C4-2B (cell line): ENCODE measurements around the gene HEPHL1.

Experiments used
- H3K27ac ChIP-seq: fragments of 450-650 bp; 2 replicates; pipeline ENCODE4 v1.5.1; 2017
- ZFX ChIP-seq: fragments of 450-650 bp; IDR thresholded peaks from 2 replicates; pipeline ENCODE4 v1.6.1; 2017
- TF ChIP-seq, protein P1 (sequence below): fragments of 450-650 bp; conservative IDR thresholded peaks from 2 replicates; pipeline ENCODE4 v1.5.1; 2017; ENCODE audit warnings: mild to moderate bottlenecking

HEPHL1 gene

DNA sequence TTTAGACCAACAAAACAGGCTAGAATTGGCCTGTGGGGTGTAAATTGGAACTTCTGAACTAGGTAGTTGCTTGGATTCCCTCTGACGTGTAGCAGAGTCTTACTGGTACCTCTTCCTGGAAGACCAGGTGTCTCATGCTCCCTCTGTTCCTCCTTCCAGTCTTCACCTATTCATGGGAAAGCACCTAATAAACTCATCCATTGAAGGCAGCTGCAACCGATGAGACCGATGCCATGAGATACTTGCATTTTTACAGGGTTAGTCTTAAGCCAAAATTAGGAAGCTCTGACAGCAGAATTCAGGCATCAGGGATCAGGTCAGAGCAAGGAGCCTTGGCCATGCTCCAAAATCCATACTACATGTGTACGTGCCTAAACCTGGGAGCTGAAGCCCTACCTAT, 13.2 kb upstream of the HEPHL1 start:
- TF ChIP-seq ZFX = no peak
- TF ChIP-seq, protein P1, sequence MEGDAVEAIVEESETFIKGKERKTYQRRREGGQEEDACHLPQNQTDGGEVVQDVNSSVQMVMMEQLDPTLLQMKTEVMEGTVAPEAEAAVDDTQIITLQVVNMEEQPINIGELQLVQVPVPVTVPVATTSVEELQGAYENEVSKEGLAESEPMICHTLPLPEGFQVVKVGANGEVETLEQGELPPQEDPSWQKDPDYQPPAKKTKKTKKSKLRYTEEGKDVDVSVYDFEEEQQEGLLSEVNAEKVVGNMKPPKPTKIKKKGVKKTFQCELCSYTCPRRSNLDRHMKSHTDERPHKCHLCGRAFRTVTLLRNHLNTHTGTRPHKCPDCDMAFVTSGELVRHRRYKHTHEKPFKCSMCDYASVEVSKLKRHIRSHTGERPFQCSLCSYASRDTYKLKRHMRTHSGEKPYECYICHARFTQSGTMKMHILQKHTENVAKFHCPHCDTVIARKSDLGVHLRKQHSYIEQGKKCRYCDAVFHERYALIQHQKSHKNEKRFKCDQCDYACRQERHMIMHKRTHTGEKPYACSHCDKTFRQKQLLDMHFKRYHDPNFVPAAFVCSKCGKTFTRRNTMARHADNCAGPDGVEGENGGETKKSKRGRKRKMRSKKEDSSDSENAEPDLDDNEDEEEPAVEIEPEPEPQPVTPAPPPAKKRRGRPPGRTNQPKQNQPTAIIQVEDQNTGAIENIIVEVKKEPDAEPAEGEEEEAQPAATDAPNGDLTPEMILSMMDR = no peak
- no peak overlapping the region for H3K27ac ChIP-seq

DNA sequence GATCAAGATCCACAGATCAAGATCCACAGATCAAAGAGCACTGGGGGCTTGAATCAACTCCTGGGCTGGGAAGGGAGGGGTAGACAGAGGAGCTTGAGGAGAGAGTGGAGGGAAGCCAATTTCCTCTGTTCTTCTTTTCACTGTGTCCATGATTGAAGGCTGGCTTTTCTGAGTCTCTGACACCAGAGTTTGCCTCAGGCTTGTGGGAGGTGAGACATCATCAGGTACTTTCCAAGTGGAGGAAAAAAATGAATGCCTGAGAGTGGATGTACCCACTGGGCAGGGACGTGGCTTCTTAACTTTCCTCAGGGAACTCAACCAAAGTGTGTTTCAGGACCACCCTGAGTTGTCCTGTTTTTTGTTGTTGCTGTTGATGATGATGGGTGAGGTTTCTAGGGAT, 11.0 kb upstream of the HEPHL1 start:
- no peak for TF ChIP-seq ZFX
- TF ChIP-seq, protein P1 = no peak
- no peak overlapping the region for H3K27ac ChIP-seq

DNA sequence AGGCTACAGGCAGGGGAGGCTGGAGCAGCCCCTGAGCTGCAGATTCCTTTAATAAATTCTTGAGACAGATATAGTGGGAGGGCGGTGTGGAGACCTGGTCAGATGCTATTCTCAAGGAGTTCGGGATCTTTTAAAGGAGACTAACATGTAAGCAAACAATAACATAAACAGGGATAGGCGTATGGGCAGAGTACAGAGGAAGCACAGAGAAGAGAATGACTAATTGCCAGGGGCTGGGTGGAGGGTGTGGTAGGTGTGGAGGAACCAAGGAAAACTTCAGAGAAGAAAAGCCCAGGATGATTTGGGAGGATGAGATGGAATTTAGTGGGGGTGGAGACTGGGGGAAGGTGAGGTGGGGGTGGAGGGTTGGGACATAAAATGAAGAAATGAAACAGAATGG, 9.7 kb upstream of the HEPHL1 start:
- TF ChIP-seq, protein P1 = no peak
- TF ChIP-seq ZFX = no peak
- H3K27ac ChIP-seq = no peak overlapping the region

DNA sequence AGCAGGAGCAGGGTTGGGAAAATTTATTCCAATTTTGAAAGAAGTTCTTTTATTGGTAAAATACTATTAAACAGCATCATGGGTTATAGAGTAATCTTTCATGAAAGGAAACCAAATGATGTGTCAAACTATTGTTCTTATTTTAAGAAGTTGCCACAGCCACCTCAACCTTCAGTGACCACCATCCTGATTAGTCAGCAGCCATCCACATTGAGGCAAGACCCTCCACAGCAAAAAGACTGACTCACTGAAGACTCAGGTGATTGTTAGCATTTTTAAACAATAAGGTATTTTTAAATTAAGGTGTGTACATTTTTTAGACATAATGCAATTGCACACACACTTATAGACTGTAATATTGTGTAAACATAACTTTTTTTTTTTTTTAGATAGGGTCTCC, 3.7 kb upstream of the HEPHL1 start:
- TF ChIP-seq ZFX = no peak
- TF ChIP-seq, protein P1 = no peak
- no peak overlapping the region for H3K27ac ChIP-seq

DNA sequence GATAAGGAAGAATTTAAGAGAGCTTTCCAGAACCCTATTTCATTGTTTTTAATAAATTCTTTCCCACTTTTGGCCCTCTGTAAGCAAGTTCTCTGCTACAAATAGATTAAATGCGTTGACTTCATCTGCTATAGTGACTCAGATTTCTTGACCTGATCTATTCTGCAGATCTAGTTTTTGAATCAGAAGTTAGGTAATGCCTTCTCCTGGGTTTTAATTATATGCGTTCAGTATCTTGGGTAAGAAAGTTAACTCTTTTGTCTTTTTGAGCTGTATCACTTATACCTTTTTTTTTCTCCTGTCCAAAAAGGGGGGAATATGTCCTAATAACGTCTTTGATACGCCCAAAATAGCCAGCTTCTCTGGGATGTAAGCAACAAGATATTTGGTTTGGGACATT, 2.4 kb upstream of the HEPHL1 start:
- no peak overlapping the region for H3K27ac ChIP-seq
- TF ChIP-seq, protein P1 = no peak
- TF ChIP-seq ZFX = no peak

DNA sequence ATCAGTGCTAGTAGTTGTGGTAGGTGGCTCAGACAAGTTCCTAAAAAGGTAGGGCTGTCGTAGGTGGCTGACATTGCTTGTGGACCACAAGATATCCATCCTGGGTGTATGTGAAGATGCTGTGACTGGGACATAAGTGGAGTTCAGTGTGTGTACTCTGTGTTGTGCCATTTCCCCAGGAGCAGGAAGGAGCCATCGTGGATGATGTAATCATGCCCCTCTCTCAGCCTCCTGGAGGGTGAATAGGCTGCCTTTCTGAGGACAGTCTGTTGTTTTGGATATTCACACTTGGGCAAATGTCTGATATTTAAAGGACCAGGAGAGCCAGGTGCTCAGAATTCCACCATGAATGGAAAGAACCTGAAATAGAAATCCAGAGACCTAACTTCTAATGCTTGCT, 2.7 kb downstream of the HEPHL1 start:
- H3K27ac ChIP-seq = no peak overlapping the region
- TF ChIP-seq, protein P1 = no peak
- no peak for TF ChIP-seq ZFX

DNA sequence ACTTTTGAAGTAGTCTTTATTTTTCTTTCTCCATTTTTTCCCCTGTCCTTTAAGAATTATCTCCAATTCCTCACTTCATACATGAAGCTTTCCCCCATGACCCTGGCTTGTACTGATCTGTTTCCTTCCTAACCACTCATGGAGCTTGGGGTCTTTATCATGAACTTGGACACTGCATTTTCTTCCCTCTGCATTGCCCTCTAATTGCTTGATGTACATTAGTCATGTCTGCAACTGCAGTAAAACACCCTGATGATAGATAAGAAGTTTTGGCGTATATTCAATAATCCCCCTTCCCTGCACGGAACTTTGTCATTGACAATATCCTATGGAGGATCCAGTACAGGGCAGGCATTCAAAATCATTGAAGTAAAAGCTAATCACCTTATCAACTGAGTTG, 3.4 kb downstream of the HEPHL1 start:
- TF ChIP-seq, protein P1 = no peak
- TF ChIP-seq ZFX = no peak

More for the DNA sequence above, 3.4 kb downstream of the HEPHL1 start:
- no peak overlapping the region for H3K27ac ChIP-seq
